Measurements from ENCODE around the gene PDE1C.
A peak's percentile ranks its signal among the peaks of the same experiment; 100 is the strongest.

Gene PDE1C

DNA sequence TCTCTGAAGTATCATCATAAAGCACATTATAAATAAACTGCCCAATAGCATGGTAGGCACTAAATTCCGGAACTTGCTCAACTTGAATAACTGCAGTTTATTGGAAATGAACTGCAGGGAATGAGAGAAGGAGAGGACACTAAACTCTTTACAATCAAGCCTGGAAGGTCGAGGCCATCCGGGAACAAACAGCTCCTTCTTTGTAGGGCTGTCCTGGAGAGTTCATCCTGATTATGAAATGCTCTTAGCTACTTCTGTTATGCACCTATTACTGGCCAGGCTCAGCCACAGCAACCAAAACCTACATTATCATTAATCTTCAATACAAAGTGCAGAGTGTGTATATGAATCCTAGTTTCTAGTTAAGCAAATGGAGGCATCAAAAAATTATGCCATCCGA, 318.5 kb downstream of the PDE1C start:
- TF ChIP-seq, protein P1, sequence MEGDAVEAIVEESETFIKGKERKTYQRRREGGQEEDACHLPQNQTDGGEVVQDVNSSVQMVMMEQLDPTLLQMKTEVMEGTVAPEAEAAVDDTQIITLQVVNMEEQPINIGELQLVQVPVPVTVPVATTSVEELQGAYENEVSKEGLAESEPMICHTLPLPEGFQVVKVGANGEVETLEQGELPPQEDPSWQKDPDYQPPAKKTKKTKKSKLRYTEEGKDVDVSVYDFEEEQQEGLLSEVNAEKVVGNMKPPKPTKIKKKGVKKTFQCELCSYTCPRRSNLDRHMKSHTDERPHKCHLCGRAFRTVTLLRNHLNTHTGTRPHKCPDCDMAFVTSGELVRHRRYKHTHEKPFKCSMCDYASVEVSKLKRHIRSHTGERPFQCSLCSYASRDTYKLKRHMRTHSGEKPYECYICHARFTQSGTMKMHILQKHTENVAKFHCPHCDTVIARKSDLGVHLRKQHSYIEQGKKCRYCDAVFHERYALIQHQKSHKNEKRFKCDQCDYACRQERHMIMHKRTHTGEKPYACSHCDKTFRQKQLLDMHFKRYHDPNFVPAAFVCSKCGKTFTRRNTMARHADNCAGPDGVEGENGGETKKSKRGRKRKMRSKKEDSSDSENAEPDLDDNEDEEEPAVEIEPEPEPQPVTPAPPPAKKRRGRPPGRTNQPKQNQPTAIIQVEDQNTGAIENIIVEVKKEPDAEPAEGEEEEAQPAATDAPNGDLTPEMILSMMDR (conservative IDR thresholded peaks at IDR 0.05) = no peak
- no peak overlapping the region for H3K27ac ChIP-seq

DNA sequence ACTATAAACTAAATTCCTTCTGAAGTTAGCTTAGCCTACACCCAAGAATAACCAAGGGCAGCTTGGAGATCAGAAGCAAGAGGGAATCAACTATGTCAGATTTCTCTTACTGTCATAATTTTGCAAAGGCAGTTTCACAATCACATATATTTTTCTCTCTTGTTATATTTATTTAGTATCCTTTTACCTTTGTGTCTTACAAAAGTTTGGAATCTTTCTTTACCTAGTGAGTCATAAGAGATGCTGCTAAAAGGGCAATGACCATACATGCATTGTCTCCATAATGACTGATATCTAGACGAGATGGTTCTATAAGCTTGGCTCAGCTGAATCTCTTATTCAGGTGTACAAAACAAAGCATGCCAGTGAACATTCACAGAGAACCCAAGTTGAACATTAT, 322.1 kb downstream of the PDE1C start:
- TF ChIP-seq, protein P1 (conservative IDR thresholded peaks at IDR 0.05) = no peak
- no peak overlapping the region for H3K27ac ChIP-seq

DNA sequence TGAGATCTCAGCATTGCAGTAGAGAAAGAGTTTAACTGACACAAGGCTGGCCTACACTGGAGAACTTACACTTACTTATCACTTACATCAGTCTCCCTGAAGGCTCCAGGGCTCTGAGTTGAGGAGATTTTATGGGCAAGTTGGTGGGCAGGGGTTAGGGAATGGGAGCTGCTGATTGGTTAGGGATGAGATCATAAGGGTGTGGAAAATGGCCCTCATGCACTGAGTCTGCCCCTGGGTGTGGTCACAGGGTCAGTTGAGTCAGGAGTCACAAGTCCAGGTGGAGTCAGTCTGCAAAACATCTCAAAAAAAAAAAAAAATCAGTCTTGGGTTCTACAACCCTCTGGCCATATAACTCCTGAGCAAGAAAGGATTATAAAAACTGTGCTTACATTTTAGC, 322.7 kb downstream of the PDE1C start:
- TF ChIP-seq, protein P1 (conservative IDR thresholded peaks at IDR 0.05) = no peak
- no peak overlapping the region for H3K27ac ChIP-seq

DNA sequence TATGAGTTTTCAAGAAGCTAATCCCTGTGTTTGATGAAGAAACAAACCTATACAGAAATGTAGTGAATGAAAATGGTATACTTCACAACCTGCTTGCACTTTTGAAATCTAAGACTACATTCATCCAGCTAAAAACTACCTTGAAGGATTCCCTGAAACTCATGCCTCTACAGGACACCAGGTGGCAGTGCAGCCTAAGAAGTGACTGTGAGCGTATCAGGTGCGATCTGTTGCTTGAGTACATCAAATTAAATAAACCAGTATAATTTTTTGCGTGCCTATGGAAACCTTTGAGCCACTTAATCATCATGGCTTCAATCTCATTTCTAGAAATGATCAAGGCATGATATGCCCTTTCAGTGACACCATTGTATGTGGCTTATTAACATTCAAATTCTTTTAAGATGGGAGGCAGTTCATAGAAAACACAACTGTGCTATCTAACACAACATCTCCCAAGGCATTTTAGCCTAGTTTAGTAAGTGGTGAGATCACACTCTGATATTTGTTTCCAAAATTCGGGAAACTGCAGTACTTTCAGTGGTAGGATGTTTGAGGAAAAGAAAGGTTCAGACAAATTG, 325.8 kb downstream of the PDE1C start:
- H3K27ac ChIP-seq = no peak overlapping the region
- TF ChIP-seq, protein P1 (conservative IDR thresholded peaks at IDR 0.05) = peak; percentile 87

DNA sequence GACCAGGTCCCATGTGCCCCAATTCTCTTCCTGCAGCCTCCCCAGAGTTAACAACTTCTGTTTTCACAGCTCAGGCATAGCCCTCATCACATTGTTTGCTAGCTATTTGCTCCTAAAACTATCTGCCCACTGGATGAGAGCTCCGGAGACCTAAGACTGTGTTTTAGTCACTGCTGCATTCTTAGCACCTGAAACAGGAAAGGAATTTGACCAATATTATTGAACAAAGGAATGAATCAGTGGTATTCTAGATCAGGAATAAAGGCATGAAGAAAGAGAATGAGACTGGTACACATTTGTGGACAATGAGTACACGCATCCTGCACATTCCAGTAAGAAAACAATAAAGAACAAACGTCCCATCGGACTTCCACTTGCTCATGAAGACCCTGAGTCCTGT, 328.4 kb downstream of the PDE1C start:
- H3K27ac ChIP-seq = no peak overlapping the region
- TF ChIP-seq, protein P1 (conservative IDR thresholded peaks at IDR 0.05) = no peak

DNA sequence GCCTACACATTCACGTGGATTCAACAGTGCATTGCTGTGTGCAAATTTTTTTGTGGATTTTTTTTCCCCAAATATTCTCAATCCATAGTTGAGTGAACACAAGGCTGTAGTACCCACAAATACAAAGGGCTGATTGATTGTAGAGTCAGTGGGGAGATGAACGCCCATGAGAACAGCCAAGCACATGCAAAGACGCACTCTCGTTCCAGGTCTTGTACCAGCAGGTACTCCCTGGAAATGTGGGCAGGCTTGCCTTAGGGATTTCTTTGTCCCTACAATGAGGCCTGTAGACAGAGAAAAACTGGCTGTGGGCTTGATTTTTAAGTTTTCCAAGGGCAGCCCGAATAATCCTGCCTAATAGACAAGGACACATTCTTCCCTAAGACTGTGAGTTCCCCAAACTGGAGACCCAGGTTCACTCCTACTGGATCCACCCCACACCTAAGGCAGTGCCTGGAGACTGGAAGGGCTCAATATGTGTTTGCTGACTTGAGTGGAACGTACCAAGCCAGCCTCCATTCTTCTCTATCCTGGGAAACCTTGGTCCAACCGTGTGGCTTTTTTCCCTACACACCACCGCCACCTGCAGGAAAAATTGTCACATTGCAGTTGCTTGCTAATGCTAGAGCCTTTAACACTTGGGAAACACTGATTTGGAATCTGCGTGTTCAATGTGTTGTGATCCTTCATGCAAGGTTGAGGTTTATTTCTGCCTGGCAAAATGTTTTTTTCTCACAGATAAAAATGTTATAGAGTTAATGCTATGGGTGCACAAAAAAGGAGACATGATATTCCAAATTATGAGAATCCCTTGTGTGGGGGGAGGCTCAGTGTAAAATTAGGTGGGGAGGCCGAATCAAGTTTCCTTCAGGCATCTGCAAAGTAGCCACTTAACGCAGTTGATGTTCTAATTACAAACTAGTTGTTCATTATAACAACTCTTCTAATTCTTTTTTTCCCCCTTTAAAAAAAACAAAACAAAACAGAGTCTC, 333.9 kb downstream of the PDE1C start:
- TF ChIP-seq, protein P1 (conservative IDR thresholded peaks at IDR 0.05) = peak; percentile 88
- H3K27ac ChIP-seq = no peak overlapping the region

DNA sequence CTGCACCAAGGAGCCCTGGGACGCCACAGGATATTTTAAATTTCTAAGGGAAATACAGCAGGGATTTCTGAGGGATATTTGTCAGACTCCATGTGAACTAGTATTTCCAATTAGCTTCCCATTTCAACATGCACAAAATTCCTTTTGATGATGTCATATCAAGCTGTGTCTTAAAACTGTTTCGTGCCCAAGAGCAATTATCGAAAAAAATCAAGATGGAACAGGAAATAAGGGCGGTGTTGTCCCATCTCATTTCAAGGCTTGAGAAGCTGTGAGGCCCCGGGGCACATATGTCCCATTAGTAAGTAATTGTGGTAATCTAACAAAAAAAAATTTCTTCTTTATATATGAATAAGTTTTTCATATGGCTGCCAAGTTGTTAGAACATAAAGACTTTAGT, 335.8 kb downstream of the PDE1C start:
- no peak overlapping the region for H3K27ac ChIP-seq
- TF ChIP-seq, protein P1 (conservative IDR thresholded peaks at IDR 0.05) = no peak

Measured in VCaP (cell line).